Esophagus muscularis mucosa (tissue), 4 donors: ENCODE data around the gene USP20. TPM values are rescaled to one million over a fixed set of nuclear protein-coding genes. Genes with fewer than 3 reads are reported as not detected.
A peak's percentile ranks its signal among the peaks of the same experiment; 100 is the strongest.

Experiments
- DNase-seq: peaks from one replicate; pipeline ENCODE4 v3.0.0-alpha.2; 2017; ENCODE audit errors: extremely low spot score
- H3K27ac ChIP-seq, 4 donors: fragments of 200-600 bp; sonication (generic); replicated peaks in 1 of 4; 1 replicate in 3 of 4; 2 replicates in 1 of 4; pipeline ENCODE4 v1.5.1; 2016 to 2019; ENCODE audit warnings: mild to moderate bottlenecking in 1 of 4
- H3K27me3 ChIP-seq, 4 donors: fragments of 200-600 bp; sonication (generic); one replicate each; pipeline versions ENCODE4 v1.5.1 to v1.6.0; 2016 to 2019
- H3K36me3 ChIP-seq, 4 donors: fragments of 200-600 bp; sonication (generic); one replicate each; pipeline ENCODE4 v1.5.1; 2016 to 2019
- H3K4me1 ChIP-seq, 4 donors: fragments of 200-600 bp; sonication (generic); one replicate each; pipeline ENCODE4 v1.5.1; 2016 to 2019
- H3K4me3 ChIP-seq, 4 donors: fragments of 200-600 bp; sonication (generic); 1 replicate in 2 of 4; 2 replicates in 2 of 4; pipeline ENCODE4 v1.5.1; 2016 to 2019; ENCODE audit warnings: mild to moderate bottlenecking in 4 of 4, moderate library complexity in 1 of 4
- H3K9me3 ChIP-seq, 4 donors: fragments of 200-600 bp; sonication (generic); 1 replicate in 3 of 4; 2 replicates in 1 of 4; pipeline ENCODE4 v1.5.1; 2016 to 2019
- EP300 ChIP-seq: sonication (generic); formaldehyde crosslinking; IDR thresholded peaks from one replicate; pipeline ENCODE4 v1.6.1; 2017; ENCODE audit warnings: antibody characterized with exemption
- POLR2A ChIP-seq: fragments of 450-650 bp; IDR thresholded peaks from one replicate; pipeline ENCODE4 v1.6.1; 2017; ENCODE audit warnings: antibody characterized with exemption, moderate library complexity, mild to moderate bottlenecking, low read depth
- POLR2AphosphoS5 ChIP-seq, 2 donors: sonication (generic); formaldehyde crosslinking; IDR thresholded peaks; one replicate each; pipeline ENCODE4 v1.6.1; 2017; ENCODE audit warnings: antibody characterized with exemption in 2 of 2
- WGBS: methylation state at CpG from one replicate; pipeline ENCODE4 v1.1.5; 2018; 5-methylcytosine and 5-hydroxymethylcytosine counted together
- intact Hi-C: fragments of 100-400 bp; cut with DNase I; formaldehyde crosslinking; loops from one replicate; pipeline ENCODE4 v1.15.1; 2023
- total RNA-seq, 4 donors: library from RNA; depleted of rRNA; stranded (reverse); fragments of >200 nt; gene quantifications; one replicate each; pipeline versions ENCODE4 v1.1.0 to v1.2.1, GENCODE V29; 2016
- TF ChIP-seq, protein P1 (sequence below), 3 experiments: fragments of 200-600 bp in 2 of 3; fragments of 450-650 bp in 1 of 3; sonication (generic) in 2 of 3; IDR thresholded peaks; one replicate each; pipeline ENCODE4 v1.5.1; 2017 to 2019; ENCODE audit warnings: antibody characterized with exemption in 3 of 3, mild to moderate bottlenecking in 2 of 3, moderate library complexity in 1 of 3

USP20 gene
- total RNA-seq, 4 donors from 2014 or later = 31.1 to 45.3 (median 38.7) TPM

DNA sequence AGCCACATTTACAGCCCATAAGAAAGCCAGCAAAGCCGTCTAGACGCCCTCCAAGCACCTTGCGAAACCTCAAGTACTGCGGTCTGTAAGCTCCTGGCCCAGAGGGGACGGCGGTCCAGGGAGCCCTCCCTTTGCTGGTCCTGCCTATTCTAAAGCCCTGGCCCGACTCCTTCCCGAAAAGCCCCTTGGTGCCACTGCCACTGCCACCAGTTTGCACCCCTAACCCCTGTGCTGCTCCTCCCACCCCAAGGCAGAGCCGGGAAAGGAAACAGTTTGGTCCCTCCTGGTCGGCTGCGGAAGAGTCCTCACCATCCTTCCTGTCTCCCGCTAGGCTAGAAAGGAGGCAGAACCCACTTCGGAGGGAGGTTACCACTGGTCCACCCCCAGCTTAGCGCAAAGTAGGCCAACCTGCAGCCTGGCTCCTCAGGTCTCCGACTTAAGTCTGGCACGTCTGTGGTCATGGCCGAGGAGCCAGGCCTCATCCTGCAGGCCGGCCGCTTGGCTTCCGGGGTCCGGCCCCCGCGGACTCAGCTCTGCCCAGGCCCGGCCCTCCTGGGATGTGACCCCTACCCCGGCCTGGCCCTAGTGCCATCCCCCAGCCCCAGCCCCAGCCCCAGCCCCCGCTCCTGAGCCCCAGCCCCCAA lies 12.2 kb upstream of the USP20 start:
- TF ChIP-seq POLR2A = no peak
- TF ChIP-seq, protein P1, sequence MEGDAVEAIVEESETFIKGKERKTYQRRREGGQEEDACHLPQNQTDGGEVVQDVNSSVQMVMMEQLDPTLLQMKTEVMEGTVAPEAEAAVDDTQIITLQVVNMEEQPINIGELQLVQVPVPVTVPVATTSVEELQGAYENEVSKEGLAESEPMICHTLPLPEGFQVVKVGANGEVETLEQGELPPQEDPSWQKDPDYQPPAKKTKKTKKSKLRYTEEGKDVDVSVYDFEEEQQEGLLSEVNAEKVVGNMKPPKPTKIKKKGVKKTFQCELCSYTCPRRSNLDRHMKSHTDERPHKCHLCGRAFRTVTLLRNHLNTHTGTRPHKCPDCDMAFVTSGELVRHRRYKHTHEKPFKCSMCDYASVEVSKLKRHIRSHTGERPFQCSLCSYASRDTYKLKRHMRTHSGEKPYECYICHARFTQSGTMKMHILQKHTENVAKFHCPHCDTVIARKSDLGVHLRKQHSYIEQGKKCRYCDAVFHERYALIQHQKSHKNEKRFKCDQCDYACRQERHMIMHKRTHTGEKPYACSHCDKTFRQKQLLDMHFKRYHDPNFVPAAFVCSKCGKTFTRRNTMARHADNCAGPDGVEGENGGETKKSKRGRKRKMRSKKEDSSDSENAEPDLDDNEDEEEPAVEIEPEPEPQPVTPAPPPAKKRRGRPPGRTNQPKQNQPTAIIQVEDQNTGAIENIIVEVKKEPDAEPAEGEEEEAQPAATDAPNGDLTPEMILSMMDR (IDR thresholded peaks at IDR 0.05) = no peak
- no peak for TF ChIP-seq EP300
- TF ChIP-seq POLR2AphosphoS5 (IDR thresholded peaks at IDR 0.05) = no peak
- Histone ChIP-seq H3K27me3 (no peaks in the 10 kb centered on the region), H3K4me3 (peak overlapping the region; percentile 90 to 99 (median 94)), H3K4me1 (peaks cover 8 to 13% (median 10%) of the 10 kb centered on the region in 4 donors), H3K36me3 (peaks cover 31 to 62% (median 53%) of the 10 kb centered on the region in 4 donors), H3K27ac (peak overlapping the region; percentile 77 to 86 (median 82)), H3K9me3 (no peaks in the 10 kb centered on the region)
- intact Hi-C loops = no loop called here
- DNase-seq = no peak
- 41% methylated on average over 7 of the region's 26 CpGs for WGBS

DNA sequence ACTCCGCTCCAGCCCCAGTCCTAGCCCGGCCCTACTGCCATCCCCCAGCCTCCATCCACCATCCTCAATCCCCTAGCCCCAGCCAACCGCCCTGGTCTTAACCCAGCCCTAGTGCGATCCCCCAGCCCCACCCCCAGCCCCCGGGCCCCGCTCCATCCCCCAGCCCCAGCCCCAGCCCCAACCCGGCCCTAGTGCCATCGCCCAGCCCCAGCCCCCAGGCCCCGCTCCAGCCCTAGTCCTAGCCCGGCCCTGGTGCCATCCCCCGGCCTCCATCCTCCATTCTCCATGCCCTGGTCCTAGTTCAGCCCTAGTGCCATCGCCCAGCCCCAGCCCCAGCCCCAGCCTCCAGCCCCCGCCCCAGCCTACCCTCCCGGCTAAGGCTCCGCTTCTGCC lies 11.7 kb upstream of the USP20 start:
- intact Hi-C loops = no loop called here
- Histone ChIP-seq H3K9me3 (no peaks in the 10 kb centered on the region), H3K27ac (peak overlapping the region; percentile 77 to 86 (median 82)), H3K4me1 (peaks cover 8 to 13% (median 10%) of the 10 kb centered on the region in 4 donors), H3K36me3 (peaks cover 30 to 62% (median 53%) of the 10 kb centered on the region in 4 donors), H3K27me3 (no peaks in the 10 kb centered on the region), H3K4me3 (peak overlapping the region; percentile 90 to 99 (median 94))
- no peak for DNase-seq
- TF ChIP-seq EP300 (no peak), POLR2A (no peak), POLR2AphosphoS5 (IDR thresholded peaks at IDR 0.05) (no peak)
- TF ChIP-seq, protein P1 (IDR thresholded peaks at IDR 0.05) = no peak
- no CpG with 5 or more reads among the region's 15 CpGs for WGBS

DNA sequence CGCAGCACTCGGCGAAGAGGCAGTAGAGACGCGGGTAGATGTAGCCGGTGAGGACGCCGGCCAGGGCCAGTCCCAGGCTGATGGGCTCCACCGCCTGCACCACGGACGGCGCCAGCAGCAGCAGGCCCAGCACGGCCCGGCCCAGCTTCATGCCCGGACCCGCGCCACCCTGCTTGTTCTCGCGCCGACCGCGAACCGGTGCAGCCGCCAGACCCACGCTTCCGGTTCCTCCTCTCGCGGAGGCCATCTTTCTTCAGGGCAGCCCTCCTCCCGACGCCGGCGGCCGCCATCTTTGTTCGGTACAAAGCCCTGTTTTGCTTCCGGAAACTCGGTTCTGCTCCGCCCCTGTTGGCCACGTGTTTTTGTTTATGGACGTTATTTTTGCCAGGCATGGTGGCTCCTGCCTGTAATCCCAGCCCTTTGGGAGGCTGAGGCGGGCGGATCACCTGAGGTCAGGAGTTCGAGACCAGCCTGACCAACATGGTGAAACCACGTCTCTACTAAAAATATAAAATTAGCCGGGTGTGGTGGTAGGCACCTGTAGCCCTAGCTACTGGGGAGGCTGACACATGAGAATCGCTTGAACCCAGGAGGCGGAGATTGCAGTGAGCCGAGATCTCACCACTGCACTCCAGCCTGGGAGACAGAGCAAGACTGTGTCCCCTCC lies 11.2 kb upstream of the USP20 start, which contains the start of gene TOR1A:
TSS of gene TOR1A (minus strand) at position 202 of the 667 bp plus-strand sequence. CDS start at position 151, 51 bp downstream.
- DNase-seq = peak; percentile 99
- WGBS = 24% methylated on average over 9 of the region's 47 CpGs
- no peaks in the 10 kb centered on the region for H3K9me3 ChIP-seq
- peak within 1 kb of the TSS; percentile 77 to 86 (median 82) for H3K27ac ChIP-seq
- peaks cover 31 to 62% (median 53%) of the 10 kb centered on the region in 4 donors for H3K36me3 ChIP-seq
- H3K4me3 ChIP-seq = peak within 1 kb of the TSS; percentile 90 to 99 (median 94)
- intact Hi-C loops = no loop called here
- TF ChIP-seq POLR2AphosphoS5 (IDR thresholded peaks at IDR 0.05) = peak; percentile 73 to 96
- TF ChIP-seq EP300 = no peak
- TF ChIP-seq, protein P1 (IDR thresholded peaks at IDR 0.05) = no peak
- TF ChIP-seq POLR2A = peak; percentile 17
- peaks cover 8 to 13% (median 10%) of the 10 kb centered on the region in 4 donors for H3K4me1 ChIP-seq
- H3K27me3 ChIP-seq = no peaks in the 10 kb centered on the region

GRCh38 chr9:129826344-129826743 lies 8.9 kb upstream of the USP20 start:
- no peak for DNase-seq
- peaks cover 8 to 13% (median 10%) of the 10 kb centered on the region in 4 donors for H3K4me1 ChIP-seq
- no peaks in the 10 kb centered on the region for H3K9me3 ChIP-seq
- peaks cover 39 to 64% (median 55%) of the 10 kb centered on the region in 4 donors for H3K36me3 ChIP-seq
- H3K27ac ChIP-seq = no peak overlapping the region
- TF ChIP-seq POLR2AphosphoS5 (IDR thresholded peaks at IDR 0.05) = no peak
- no peak for TF ChIP-seq POLR2A
- TF ChIP-seq, protein P1 (IDR thresholded peaks at IDR 0.05) = no peak
- TF ChIP-seq EP300 = no peak
- intact Hi-C loops = no loop called here
- no peaks in the 10 kb centered on the region for H3K27me3 ChIP-seq
- 76% methylated on average over 6 of the region's 6 CpGs for WGBS
- no peak overlapping the region for H3K4me3 ChIP-seq
